K562 (cell line): ENCODE data around the gene AP3B1. TPM values are rescaled to one million over a fixed set of nuclear protein-coding genes. Genes with fewer than 3 reads are reported as not detected.

Source experiments
- ATAC-seq: fragments of 200-7000 bp; cut with Tn5 transposase; 3 replicates; pipeline ENCODE4 v1.9.1; 2020; ENCODE audit warnings: moderate library complexity
- BruUV-seq: library from RNA; stranded (reverse); fragments of 400-500 nt; replicated peaks from 2 replicates; lab custom pipeline; 2021; lab: Mats Ljungman, UMichigan
- CTCF ChIA-PET: fragments of 300-600 bp; formaldehyde crosslinking; extraction: SDS; loops from one replicate; lab custom pipeline; 2021; ENCODE audit warnings: low intra/inter-chr PET ratio; lab: Yijun Ruan, JAX
- POLR2A ChIA-PET: fragments of 300-600, 350-650 bp; sonication (Branson Sonifier 250); formaldehyde crosslinking; extraction: SDS; loops from one replicate; lab custom pipeline; 2021; ENCODE audit warnings: antibody characterized with exemption, inconsistent platforms; lab: Yijun Ruan, JAX
- DNase-seq, 4 experiments: peaks; one replicate each; pipeline versions ENCODE4 v3.0.0 to v3.0.0-alpha.2; 2011 to 2018; ENCODE audit warnings: low spot score in 3 of 4, mixed read lengths in 3 of 4; ENCODE audit errors: extremely low read depth in 1 of 4
- FAIRE-seq: peaks from 2 replicates; lab custom pipeline; 2011; peaks lifted over from hg19 to GRCh38; lab: Jason Lieb, UNC
- H2AFZ ChIP-seq: 2 replicates; pipeline ENCODE4 v1.6.0; 2011; ENCODE audit warnings: low read depth, low read length, control low read depth, inconsistent platforms
- H3K27ac ChIP-seq: fragments of 200-600 bp; 3 replicates; pipeline ENCODE4 v1.8.0; 2011; ENCODE audit warnings: low read depth, mild to moderate bottlenecking, control low read depth, inconsistent platforms, low read length, moderate library complexity, mixed read lengths; ENCODE audit errors: extremely low read depth
- H3K27me3 ChIP-seq, 2 experiments: fragments of 300-600 bp in 1 of 2; 2 replicates in 1 of 2; 3 replicates in 1 of 2; pipeline versions ENCODE4 v1.6.0 to v1.8.0; 2011; ENCODE audit warnings: inconsistent platforms in 2 of 2, low read length in 2 of 2, mild to moderate bottlenecking in 1 of 2, mixed read lengths in 1 of 2, moderate library complexity in 1 of 2; ENCODE audit not compliant: control insufficient read depth in 2 of 2, insufficient read depth in 2 of 2
- H3K36me3 ChIP-seq: fragments of 300-600 bp; 3 replicates; pipeline ENCODE4 v1.8.0; 2011; ENCODE audit warnings: mild to moderate bottlenecking, low read length, inconsistent platforms; ENCODE audit not compliant: control insufficient read depth, insufficient read depth
- H3K4me1 ChIP-seq, 2 experiments: fragments of 200-600 bp in 1 of 2; replicated peaks in 1 of 2; 2 replicates in 1 of 2; 3 replicates in 1 of 2; pipeline versions ENCODE4 v1.5.1 to v1.8.0; 2011; ENCODE audit warnings: inconsistent platforms in 2 of 2, low read length in 2 of 2, mild to moderate bottlenecking in 1 of 2, mixed read lengths in 1 of 2, moderate library complexity in 1 of 2; ENCODE audit not compliant: control insufficient read depth in 2 of 2, insufficient read depth in 2 of 2
- H3K4me2 ChIP-seq: 2 replicates; pipeline ENCODE4 v1.6.1; 2011; ENCODE audit warnings: low read length, control low read depth, inconsistent platforms, mixed read lengths; ENCODE audit not compliant: insufficient read depth
- H3K4me3 ChIP-seq: fragments of 200-600 bp; sonication (generic), shearing (Covaris generic); 2 replicates; pipeline ENCODE4 v1.5.1; 2016; ENCODE audit warnings: control low read depth, inconsistent platforms
- H3K79me2 ChIP-seq: fragments of 200-600 bp; 3 replicates; pipeline ENCODE4 v1.8.0; 2011; ENCODE audit warnings: low read length, inconsistent platforms; ENCODE audit not compliant: control insufficient read depth, insufficient read depth
- H3K9ac ChIP-seq, 2 experiments: 2 replicates each; pipeline versions ENCODE4 v1.6.0 to v1.6.1; 2011; ENCODE audit warnings: low read depth in 2 of 2, low read length in 2 of 2, control low read depth in 1 of 2, inconsistent platforms in 1 of 2, mild to moderate bottlenecking in 1 of 2, mixed read lengths in 1 of 2; ENCODE audit not compliant: insufficient read depth in 1 of 2
- H3K9me1 ChIP-seq: one replicate; pipeline ENCODE4 v1.6.0; 2011; ENCODE audit warnings: inconsistent platforms, mild to moderate bottlenecking, low read length, moderate library complexity; ENCODE audit not compliant: control insufficient read depth, insufficient read depth
- H3K9me3 ChIP-seq: replicated peaks from 2 replicates; pipeline ENCODE4 v1.5.1; 2011; ENCODE audit warnings: low read depth, low read length, inconsistent platforms; ENCODE audit not compliant: control insufficient read depth, insufficient read depth
- H4K20me1 ChIP-seq: replicated peaks from 2 replicates; pipeline ENCODE4 v1.6.1; 2011; ENCODE audit warnings: low read length, inconsistent platforms, mixed read lengths; ENCODE audit not compliant: control insufficient read depth, insufficient read depth
- DACH1 ChIP-seq: fragments of 450-650 bp; IDR thresholded peaks from 2 replicates; pipeline ENCODE4 v1.6.1; 2018; ENCODE audit not compliant: partially characterized antibody
- IRF2 ChIP-seq: sonication (generic); formaldehyde crosslinking; IDR thresholded peaks from 2 replicates; pipeline ENCODE4 v1.8.1; 2022; ENCODE audit warnings: mild to moderate bottlenecking, missing genetic modification reagents
- MBD1 ChIP-seq: fragments of 250-450 bp; sonication (Bioruptor Pico); IDR thresholded peaks from 2 replicates; pipeline ENCODE4 v1.8.0; 2022; ENCODE audit warnings: inconsistent platforms
- NR2C2 ChIP-seq, 2 experiments: fragments of 200-800 bp in 1 of 2; sonication (Bioruptor generic) in 1 of 2; sonication (generic) in 1 of 2; formaldehyde crosslinking in 1 of 2; IDR thresholded peaks; 2 replicates each; pipeline versions ENCODE4 v1.6.1 to v1.8.0; 2016 to 2022; ENCODE audit warnings: mild to moderate bottlenecking in 1 of 2, missing compliant biosample characterization in 1 of 2, missing genetic modification characterization in 1 of 2, missing genetic modification reagents in 1 of 2
- NR2F6 ChIP-seq: fragments of 450-650 bp; formaldehyde crosslinking; IDR thresholded peaks from 2 replicates; pipeline ENCODE4 v1.4.0; 2020; ENCODE audit warnings: mild to moderate bottlenecking
- ZFP91 ChIP-seq: sonication (generic); formaldehyde crosslinking; IDR thresholded peaks from 2 replicates; pipeline ENCODE4 v1.8.0; 2022; ENCODE audit warnings: mild to moderate bottlenecking, missing genetic modification reagents
- ZNF253 ChIP-seq: fragments of 250-450 bp; sonication (Bioruptor Pico); conservative IDR thresholded peaks from 2 replicates; pipeline ENCODE4 v1.6.1; 2021; ENCODE audit warnings: mild to moderate bottlenecking
- ZNF785 ChIP-seq: fragments of 250-450 bp; sonication (Bioruptor Pico); IDR thresholded peaks from 2 replicates; pipeline ENCODE4 v1.4.0; 2020; ENCODE audit warnings: mild to moderate bottlenecking
- WGBS: fragments of 100-300 bp; shearing (Covaris generic); methylation state at CpG from one replicate; pipeline ENCODE4 v1.1.6; 2016; ENCODE audit warnings: low coverage, mixed read lengths; ENCODE audit not compliant: insufficient coverage; ENCODE audit errors: missing lambda C conversion rate; 5-methylcytosine and 5-hydroxymethylcytosine counted together
- in situ Hi-C: fragments of 300-500 bp; cut with MboI; formaldehyde crosslinking; loops from 4 replicates; pipeline ENCODE4 v1.15.0; 2018; ENCODE audit warnings: inconsistent platforms, mixed read lengths
- intact Hi-C: fragments of 100-400 bp; cut with micrococcal nuclease; formaldehyde crosslinking; loops from 2 replicates; pipeline ENCODE4 v1.14.2; 2022
- polyA plus RNA-seq, 8 experiments: library from polyadenylated mRNA; depleted of rRNA in 4 of 8; stranded (reverse) in 5 of 8; unstranded in 3 of 8; fragments of >200 nt; fragmentation: Nextera tagmentation in 2 of 8; fragmentation: Illumina TruSeq in 1 of 8; extraction: Ambion mirVana in 2 of 8; extraction: Trizol in 1 of 8; gene quantifications; 2 replicates each; pipeline versions ENCODE4 v1.2.1 to v1.2.3, GENCODE V29; 2011 to 2014; ENCODE audit warnings: inconsistent platforms in 1 of 8, missing spikeins in 1 of 8
- total RNA-seq, 7 experiments: library from RNA; depleted of rRNA in 6 of 7; stranded (reverse); fragments of >200 nt in 6 of 7; fragmentation: Illumina TruSeq in 2 of 7; extraction: Trizol in 2 of 7; gene quantifications; 2 replicates each; pipeline versions ENCODE4 v1.2.1 to v1.2.3, GENCODE V29; 2011 to 2021; ENCODE audit warnings: low replicate concordance in 1 of 7
- TF ChIP-seq, protein P1 (sequence below): IDR thresholded peaks from 2 replicates; pipeline ENCODE4 v1.6.1; 2011; ENCODE audit warnings: borderline replicate concordance, low read depth, mild to moderate bottlenecking, moderate library complexity, low read length; ENCODE audit not compliant: insufficient read depth, poor library complexity, severe bottlenecking
- TF ChIP-seq, protein P2 (sequence below): fragments of 450-650 bp; formaldehyde crosslinking; IDR thresholded peaks from 2 replicates; pipeline ENCODE4 v1.4.0; 2020; ENCODE audit warnings: mild to moderate bottlenecking, moderate library complexity

The AP3B1 gene
- total and polyA plus RNA-seq, 9 of the 15 experiments (the other 6 are each of a cell fraction or from before 2014, with no cell fraction given), result 21.1 to 61.8 (median 42.2) TPM

DNA sequence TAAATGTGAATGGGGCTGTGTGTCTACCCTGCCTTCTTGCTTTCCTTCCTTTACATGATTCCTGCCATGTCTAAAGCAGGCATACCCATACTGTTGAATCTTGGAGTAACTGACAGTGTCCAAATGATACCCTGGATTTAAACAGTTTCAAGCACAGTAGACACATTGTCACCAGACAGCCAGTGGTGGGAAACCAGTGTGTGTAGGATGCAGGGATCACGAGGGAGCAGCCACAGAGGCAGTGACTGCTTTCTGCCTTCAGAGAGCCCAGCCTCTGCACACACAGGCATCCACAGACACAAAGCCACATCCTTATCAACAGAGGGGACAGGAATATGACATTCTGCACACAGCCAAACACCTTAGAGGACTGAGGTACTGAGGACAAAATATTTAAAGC, 334.2 kb downstream of the AP3B1 start:
- DNase-seq (no peak), ATAC-seq (no peak), FAIRE-seq (no peak)
- H4K20me1 ChIP-seq, result no peaks in the 10 kb centered on the region
- intact Hi-C loops, result no loop called here
- no peaks in the 10 kb centered on the region for H3K79me2 ChIP-seq
- no peaks in the 10 kb centered on the region for H3K9me3 ChIP-seq
- H3K4me2 ChIP-seq, result no peak overlapping the region
- no peak overlapping the region for H3K9ac ChIP-seq
- no peak overlapping the region for H2AFZ ChIP-seq
- no peaks in the 10 kb centered on the region for H3K9me1 ChIP-seq
- H3K27me3 ChIP-seq, result peaks cover 29 to 39% of the 10 kb centered on the region in 2 experiments
- peaks cover 0 to 9% of the 10 kb centered on the region in 2 experiments; a peak in 1 of 5 replicates for H3K4me1 ChIP-seq
- no TSS peak for BruUV-seq
- no peak for TF ChIP-seq NR2F6
- TF ChIP-seq, protein P1, sequence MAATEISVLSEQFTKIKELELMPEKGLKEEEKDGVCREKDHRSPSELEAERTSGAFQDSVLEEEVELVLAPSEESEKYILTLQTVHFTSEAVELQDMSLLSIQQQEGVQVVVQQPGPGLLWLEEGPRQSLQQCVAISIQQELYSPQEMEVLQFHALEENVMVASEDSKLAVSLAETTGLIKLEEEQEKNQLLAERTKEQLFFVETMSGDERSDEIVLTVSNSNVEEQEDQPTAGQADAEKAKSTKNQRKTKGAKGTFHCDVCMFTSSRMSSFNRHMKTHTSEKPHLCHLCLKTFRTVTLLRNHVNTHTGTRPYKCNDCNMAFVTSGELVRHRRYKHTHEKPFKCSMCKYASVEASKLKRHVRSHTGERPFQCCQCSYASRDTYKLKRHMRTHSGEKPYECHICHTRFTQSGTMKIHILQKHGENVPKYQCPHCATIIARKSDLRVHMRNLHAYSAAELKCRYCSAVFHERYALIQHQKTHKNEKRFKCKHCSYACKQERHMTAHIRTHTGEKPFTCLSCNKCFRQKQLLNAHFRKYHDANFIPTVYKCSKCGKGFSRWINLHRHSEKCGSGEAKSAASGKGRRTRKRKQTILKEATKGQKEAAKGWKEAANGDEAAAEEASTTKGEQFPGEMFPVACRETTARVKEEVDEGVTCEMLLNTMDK, result no peak
- TF ChIP-seq, protein P2, sequence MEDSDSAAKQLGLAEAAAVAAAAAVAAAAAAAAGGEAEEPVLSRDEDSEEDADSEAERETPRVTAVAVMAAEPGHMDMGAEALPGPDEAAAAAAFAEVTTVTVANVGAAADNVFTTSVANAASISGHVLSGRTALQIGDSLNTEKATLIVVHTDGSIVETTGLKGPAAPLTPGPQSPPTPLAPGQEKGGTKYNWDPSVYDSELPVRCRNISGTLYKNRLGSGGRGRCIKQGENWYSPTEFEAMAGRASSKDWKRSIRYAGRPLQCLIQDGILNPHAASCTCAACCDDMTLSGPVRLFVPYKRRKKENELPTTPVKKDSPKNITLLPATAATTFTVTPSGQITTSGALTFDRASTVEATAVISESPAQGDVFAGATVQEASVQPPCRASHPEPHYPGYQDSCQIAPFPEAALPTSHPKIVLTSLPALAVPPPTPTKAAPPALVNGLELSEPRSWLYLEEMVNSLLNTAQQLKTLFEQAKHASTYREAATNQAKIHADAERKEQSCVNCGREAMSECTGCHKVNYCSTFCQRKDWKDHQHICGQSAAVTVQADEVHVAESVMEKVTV (CRISPR knock-in tag), result no peak
- no peak for TF ChIP-seq ZNF253 (CRISPR knock-in tag)
- no peak for TF ChIP-seq IRF2
- no peak for TF ChIP-seq MBD1 (CRISPR knock-in tag)
- no peak for TF ChIP-seq ZNF785
- no peak for TF ChIP-seq ZFP91
- no peak for TF ChIP-seq DACH1
- no peak for TF ChIP-seq NR2C2 (CRISPR knock-in tag; IDR thresholded peaks at IDR 0.05)
- no peak for TF ChIP-seq NR2C2 (tag; IDR thresholded peaks at IDR 0.05)
- CTCF ChIA-PET, result no interaction called here
- no peaks in the 10 kb centered on the region for H3K36me3 ChIP-seq
- POLR2A ChIA-PET, result no interaction called here
- H3K27ac ChIP-seq, result no peak overlapping the region
- in situ Hi-C loops, result no loop called here
- WGBS, result 0% methylated on average over 1 of the region's 1 CpG
- H3K4me3 ChIP-seq, result no peak overlapping the region
